ENCODE measurements around the gene NCK2.

Gene NCK2

DNA sequence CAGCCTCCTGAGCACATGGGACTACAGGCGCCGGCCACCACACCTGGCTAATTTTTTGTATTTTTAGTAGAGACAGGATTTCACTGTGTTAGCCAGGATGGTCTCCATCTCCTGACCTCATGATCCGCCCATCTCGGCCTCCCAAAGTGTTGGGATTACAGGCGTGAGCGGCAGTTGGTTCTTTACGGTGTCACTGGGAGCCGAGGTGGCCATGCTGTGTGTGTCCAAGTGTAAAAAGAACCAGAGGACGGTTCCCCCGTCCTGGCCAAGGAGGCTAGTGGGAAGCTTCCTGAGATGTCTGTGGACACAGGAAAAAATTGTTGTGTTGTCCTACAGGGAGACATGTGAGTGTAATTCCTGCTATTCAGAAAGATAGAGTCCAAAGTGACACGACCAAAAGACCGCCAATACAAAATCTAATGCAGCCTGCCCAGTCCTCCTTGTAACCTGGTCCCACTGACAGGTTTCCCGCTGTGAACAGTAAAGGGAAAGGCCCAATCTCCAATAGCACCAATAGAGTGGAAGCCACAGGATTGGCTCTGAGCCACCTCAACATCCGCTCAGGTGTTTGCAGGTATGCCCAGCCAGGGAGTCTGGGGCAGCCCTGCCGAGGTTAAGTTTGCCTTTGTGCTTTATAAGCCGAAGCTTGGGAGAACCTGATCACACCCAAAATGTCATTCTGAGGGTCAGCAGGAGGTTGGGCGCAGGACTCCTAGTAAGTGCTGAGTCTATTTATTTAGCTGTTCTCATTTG is 40.6 kb downstream of the NCK2 start:
- Histone ChIP-seq H3K4me1 (ENCODE audit: insufficient read depth, low read length, poor library complexity, severe bottlenecking) (peaks cover 70% of the 10 kb centered on the region), H4K20me1 (ENCODE audit: insufficient read depth, low read length, poor library complexity, severe bottlenecking) (no peaks in the 10 kb centered on the region), H3K4me2 (ENCODE audit: low read depth, low read length, poor library complexity, severe bottlenecking) (no peak overlapping the region), H2AFZ (ENCODE audit: low read length) (no peak overlapping the region), H3K9ac (ENCODE audit: low read depth, low read length, poor library complexity, severe bottlenecking) (no peak overlapping the region), H3K4me3 (ENCODE audit: low read length, poor library complexity, severe bottlenecking) (no peak overlapping the region), H3K36me3 (ENCODE audit: insufficient read depth, low read length) (no peaks in the 10 kb centered on the region), H3K9me2 (replicated peaks; ENCODE audit: low read depth, low read length) (no peaks in the 10 kb centered on the region), H3K79me2 (ENCODE audit: insufficient read depth, low read length) (peaks cover 89% of the 10 kb centered on the region), H3F3A (ENCODE audit: low read depth) (peaks cover 4% of the 10 kb centered on the region; the same call in 1 of the 2 replicates), H3K9me3 (ENCODE audit: insufficient read depth, low read depth, low read length) (no peaks in the 10 kb centered on the region), H3K27me3 (ENCODE audit: insufficient read depth, low read length, poor library complexity, severe bottlenecking) (no peaks in the 10 kb centered on the region)
- TF ChIP-seq CTCF (conservative IDR thresholded peaks at IDR 0.05; ENCODE audit: low read length) (no peak), EZH2phosphoT487 (IDR thresholded peaks at IDR 0.05; ENCODE audit: borderline replicate concordance) (no peak)

- no peaks in the 10 kb centered on the region for H4K20me1 ChIP-seq (ENCODE audit: insufficient read depth, low read length, poor library complexity, severe bottlenecking)
- peaks cover 73% of the 10 kb centered on the region for H3K4me1 ChIP-seq (ENCODE audit: insufficient read depth, low read length, poor library complexity, severe bottlenecking)
- H3K9me2 ChIP-seq (replicated peaks; ENCODE audit: low read depth, low read length), result no peaks in the 10 kb centered on the region
- peak overlapping the region; percentile 64 for H3K9ac ChIP-seq (ENCODE audit: low read depth, low read length, poor library complexity, severe bottlenecking)
- H3F3A ChIP-seq (ENCODE audit: low read depth), result peaks cover 4% of the 10 kb centered on the region; the same call in 1 of the 2 replicates
- H3K36me3 ChIP-seq (ENCODE audit: insufficient read depth, low read length), result no peaks in the 10 kb centered on the region
- TF ChIP-seq EZH2phosphoT487 (IDR thresholded peaks at IDR 0.05; ENCODE audit: borderline replicate concordance) (no peak), CTCF (conservative IDR thresholded peaks at IDR 0.05; ENCODE audit: low read length) (no peak)
- H3K27me3 ChIP-seq (ENCODE audit: insufficient read depth, low read length, poor library complexity, severe bottlenecking), result no peaks in the 10 kb centered on the region
- H3K9me3 ChIP-seq (ENCODE audit: insufficient read depth, low read depth, low read length), result no peaks in the 10 kb centered on the region
- no peak overlapping the region for H2AFZ ChIP-seq (ENCODE audit: low read length)
- peak overlapping the region; percentile 68 for H3K4me2 ChIP-seq (ENCODE audit: low read depth, low read length, poor library complexity, severe bottlenecking)
- peak overlapping the region; percentile 39 for H3K4me3 ChIP-seq (ENCODE audit: low read length, poor library complexity, severe bottlenecking)
- H3K79me2 ChIP-seq (ENCODE audit: insufficient read depth, low read length), result peaks cover 85% of the 10 kb centered on the region
These were observed 41.8 kb downstream of the NCK2 start for GRCh38 chr2:105786231-105787230.

GRCh38 chr2:105787376-105788318 is 42.9 kb downstream of the NCK2 start:
- H3K9ac ChIP-seq (ENCODE audit: low read depth, low read length, poor library complexity, severe bottlenecking), result peak overlapping the region; percentile 64
- H3K9me3 ChIP-seq (ENCODE audit: insufficient read depth, low read depth, low read length), result no peaks in the 10 kb centered on the region
- peak overlapping the region; percentile 39 for H3K4me3 ChIP-seq (ENCODE audit: low read length, poor library complexity, severe bottlenecking)
- H3K4me1 ChIP-seq (ENCODE audit: insufficient read depth, low read length, poor library complexity, severe bottlenecking), result peaks cover 80% of the 10 kb centered on the region
- no peaks in the 10 kb centered on the region for H3K27me3 ChIP-seq (ENCODE audit: insufficient read depth, low read length, poor library complexity, severe bottlenecking)
- peaks cover 4% of the 10 kb centered on the region; the same call in 1 of the 2 replicates for H3F3A ChIP-seq (ENCODE audit: low read depth)
- H2AFZ ChIP-seq (ENCODE audit: low read length), result no peak overlapping the region
- H3K36me3 ChIP-seq (ENCODE audit: insufficient read depth, low read length), result no peaks in the 10 kb centered on the region
- no peaks in the 10 kb centered on the region for H3K9me2 ChIP-seq (replicated peaks; ENCODE audit: low read depth, low read length)
- peak overlapping the region; percentile 68 for H3K4me2 ChIP-seq (ENCODE audit: low read depth, low read length, poor library complexity, severe bottlenecking)
- TF ChIP-seq EZH2phosphoT487 (IDR thresholded peaks at IDR 0.05; ENCODE audit: borderline replicate concordance), result no peak
- TF ChIP-seq CTCF (conservative IDR thresholded peaks at IDR 0.05; ENCODE audit: low read length), result peak; percentile 51
- peaks cover 85% of the 10 kb centered on the region for H3K79me2 ChIP-seq (ENCODE audit: insufficient read depth, low read length)
- H4K20me1 ChIP-seq (ENCODE audit: insufficient read depth, low read length, poor library complexity, severe bottlenecking), result no peaks in the 10 kb centered on the region

All from Loucy (cell line).